Measurements from ENCODE around the gene NUCB2.

Gene NUCB2

GRCh38 chr11:17379383-17380180, 103.0 kb downstream of the NUCB2 start:
- no peaks in the 10 kb centered on the region for H3K9me3 ChIP-seq (ENCODE audit: control insufficient read depth, insufficient read depth, low read length)
- H3K36me3 ChIP-seq (ENCODE audit: control insufficient read depth, low read length), result peaks cover 73% of the 10 kb centered on the region
- TF ChIP-seq CTCF (IDR thresholded peaks at IDR 0.05; ENCODE audit: low read depth, low read length, poor library complexity, severe bottlenecking), result no peak
- TF ChIP-seq EZH2phosphoT487 (IDR thresholded peaks at IDR 0.05; ENCODE audit: borderline replicate concordance, low read length), result no peak
- H3F3A ChIP-seq (ENCODE audit: control insufficient read depth, insufficient read depth), result peaks cover 7% of the 10 kb centered on the region; the same call in 1 of the 2 replicates
- H3K9me2 ChIP-seq (replicated peaks; ENCODE audit: control insufficient read depth, low read length), result no peaks in the 10 kb centered on the region
- no peak overlapping the region for H3K4me3 ChIP-seq (ENCODE audit: low read length)
- H3K27me3 ChIP-seq (ENCODE audit: control insufficient read depth, low read length), result no peaks in the 10 kb centered on the region
- H3K79me2 ChIP-seq (ENCODE audit: control insufficient read depth, low read length), result no peaks in the 10 kb centered on the region
- H3K4me1 ChIP-seq (ENCODE audit: control insufficient read depth, low read length), result no peaks in the 10 kb centered on the region
- H4K20me1 ChIP-seq (ENCODE audit: control insufficient read depth, insufficient read depth, low read depth, low read length), result 0 out of 2 replicates have a peak, but pooled peaks cover 4% of the 10 kb centered on the region
- H3K27ac ChIP-seq (ENCODE audit: low read depth, low read length), result no peak overlapping the region
- no peak overlapping the region for H3K4me2 ChIP-seq (ENCODE audit: low read length)

- Histone ChIP-seq H3K4me3 (ENCODE audit: low read length) (no peak overlapping the region), H3K9me3 (ENCODE audit: control insufficient read depth, insufficient read depth, low read length) (no peaks in the 10 kb centered on the region), H4K20me1 (ENCODE audit: control insufficient read depth, insufficient read depth, low read depth, low read length) (0 out of 2 replicates have a peak, but pooled peaks cover 4% of the 10 kb centered on the region), H3K36me3 (ENCODE audit: control insufficient read depth, low read length) (peaks cover 57% of the 10 kb centered on the region), H3K9me2 (replicated peaks; ENCODE audit: control insufficient read depth, low read length) (no peaks in the 10 kb centered on the region), H3K79me2 (ENCODE audit: control insufficient read depth, low read length) (no peaks in the 10 kb centered on the region), H3K27ac (ENCODE audit: low read depth, low read length) (no peak overlapping the region), H3K4me2 (ENCODE audit: low read length) (no peak overlapping the region), H3F3A (ENCODE audit: control insufficient read depth, insufficient read depth) (peaks cover 7% of the 10 kb centered on the region; the same call in 1 of the 2 replicates), H3K4me1 (ENCODE audit: control insufficient read depth, low read length) (peaks cover 3% of the 10 kb centered on the region), H3K27me3 (ENCODE audit: control insufficient read depth, low read length) (no peaks in the 10 kb centered on the region)
- TF ChIP-seq CTCF (IDR thresholded peaks at IDR 0.05; ENCODE audit: low read depth, low read length, poor library complexity, severe bottlenecking) (no peak), EZH2phosphoT487 (IDR thresholded peaks at IDR 0.05; ENCODE audit: borderline replicate concordance, low read length) (no peak)
Measured at GRCh38 chr11:17381156-17381555, 104.6 kb downstream of the NUCB2 start.

Measured in DOHH2 (cell line).